GM06990 (cell line): ENCODE data around the gene MYZAP.
"Not testable (repeated sequence)": the region's sequence is repeated elsewhere in the genome, so short reads cannot be mapped to it uniquely, and the experiment has no call there.

ENCODE experiments used
- DNase-seq: peaks from one replicate; pipeline ENCODE4 v3.0.0-alpha.2; 2011; ENCODE audit not compliant: insufficient read length; ENCODE audit errors: extremely low read depth
- H3K27me3 ChIP-seq: replicated peaks from 2 replicates; pipeline ENCODE4 v1.6.0; 2011; ENCODE audit warnings: low read length; ENCODE audit not compliant: control insufficient read depth, insufficient read depth
- H3K36me3 ChIP-seq: 2 replicates; pipeline ENCODE4 v1.5.1; 2011; ENCODE audit warnings: low read length; ENCODE audit not compliant: control insufficient read depth, insufficient read depth
- H3K4me3 ChIP-seq: replicated peaks from 2 replicates; pipeline ENCODE4 v1.5.1; 2011; ENCODE audit warnings: low read depth, mild to moderate bottlenecking, control low read depth, low read length
- TF ChIP-seq, protein P1 (sequence below): IDR thresholded peaks from 2 replicates; pipeline ENCODE4 v1.5.1; 2011; ENCODE audit warnings: low read length, control low read depth, mild to moderate bottlenecking, inconsistent platforms; ENCODE audit not compliant: insufficient read depth, poor library complexity, severe bottlenecking

MYZAP gene

DNA sequence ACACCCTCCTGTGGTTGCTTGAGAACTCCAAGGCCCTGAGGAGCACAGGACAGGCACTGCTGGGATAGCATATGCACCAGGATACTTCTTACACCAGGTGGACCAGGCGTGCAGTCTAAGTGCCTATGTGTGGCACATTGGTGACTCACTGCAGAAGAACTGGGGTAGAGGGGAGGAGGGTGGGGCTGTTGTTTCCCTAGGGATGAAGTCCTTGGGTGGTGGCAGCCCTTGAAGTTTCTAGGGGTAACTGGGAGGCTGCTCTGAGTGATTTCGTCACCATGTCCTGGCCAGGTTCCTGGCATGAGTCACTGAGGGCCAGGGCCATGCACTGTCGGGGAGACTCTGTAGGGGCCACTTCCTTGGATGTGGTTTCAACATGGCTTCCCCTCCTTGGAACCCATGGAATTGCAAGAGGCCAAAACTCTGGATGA, 15.9 kb downstream of the MYZAP start:
- TF ChIP-seq, protein P1, sequence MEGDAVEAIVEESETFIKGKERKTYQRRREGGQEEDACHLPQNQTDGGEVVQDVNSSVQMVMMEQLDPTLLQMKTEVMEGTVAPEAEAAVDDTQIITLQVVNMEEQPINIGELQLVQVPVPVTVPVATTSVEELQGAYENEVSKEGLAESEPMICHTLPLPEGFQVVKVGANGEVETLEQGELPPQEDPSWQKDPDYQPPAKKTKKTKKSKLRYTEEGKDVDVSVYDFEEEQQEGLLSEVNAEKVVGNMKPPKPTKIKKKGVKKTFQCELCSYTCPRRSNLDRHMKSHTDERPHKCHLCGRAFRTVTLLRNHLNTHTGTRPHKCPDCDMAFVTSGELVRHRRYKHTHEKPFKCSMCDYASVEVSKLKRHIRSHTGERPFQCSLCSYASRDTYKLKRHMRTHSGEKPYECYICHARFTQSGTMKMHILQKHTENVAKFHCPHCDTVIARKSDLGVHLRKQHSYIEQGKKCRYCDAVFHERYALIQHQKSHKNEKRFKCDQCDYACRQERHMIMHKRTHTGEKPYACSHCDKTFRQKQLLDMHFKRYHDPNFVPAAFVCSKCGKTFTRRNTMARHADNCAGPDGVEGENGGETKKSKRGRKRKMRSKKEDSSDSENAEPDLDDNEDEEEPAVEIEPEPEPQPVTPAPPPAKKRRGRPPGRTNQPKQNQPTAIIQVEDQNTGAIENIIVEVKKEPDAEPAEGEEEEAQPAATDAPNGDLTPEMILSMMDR: no peak
- peaks cover 3% of the 10 kb centered on the region for H3K27me3 ChIP-seq
- no peak overlapping the region for H3K4me3 ChIP-seq
- no peak for DNase-seq
- H3K36me3 ChIP-seq: no peaks in the 10 kb centered on the region

DNA sequence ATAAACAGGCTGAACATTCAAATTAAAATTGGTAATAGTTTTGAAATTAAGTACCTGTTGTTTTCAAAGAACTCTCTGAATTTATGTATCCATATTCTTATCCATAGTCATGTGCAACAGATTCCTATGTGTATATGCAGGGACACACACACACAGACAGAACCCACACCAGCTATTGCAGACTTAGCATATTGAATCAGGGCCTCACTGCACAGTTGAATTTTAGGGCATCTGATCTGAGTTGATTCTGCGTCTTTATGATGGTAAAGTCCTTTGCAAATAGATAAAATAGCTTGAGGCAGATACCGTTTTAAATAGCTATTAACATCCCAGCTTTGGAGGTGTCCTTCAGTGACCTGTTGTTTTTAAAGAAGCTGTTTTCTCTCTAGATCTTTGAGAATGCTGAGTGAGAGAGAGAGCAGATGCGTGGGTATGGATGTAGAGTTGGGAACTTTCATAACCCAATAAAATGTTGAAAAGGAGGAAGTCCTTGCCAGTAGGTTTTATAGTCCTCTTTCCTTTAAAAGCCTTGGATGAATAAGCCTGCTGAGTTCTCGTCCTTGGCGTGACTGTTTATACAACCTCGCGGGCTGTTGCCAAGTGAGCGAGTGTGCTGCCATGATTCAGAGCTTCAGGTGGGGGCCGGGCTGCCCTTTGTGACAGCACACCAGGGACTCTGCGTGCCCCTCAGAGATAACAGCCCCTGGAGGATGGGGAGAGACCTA, 18.3 kb downstream of the MYZAP start:
- TF ChIP-seq, protein P1: no peak
- H3K27me3 ChIP-seq: no peaks in the 10 kb centered on the region; the same call in none of the 2 replicates
- H3K36me3 ChIP-seq: no peaks in the 10 kb centered on the region
- no peak overlapping the region for H3K4me3 ChIP-seq
- no peak for DNase-seq

DNA sequence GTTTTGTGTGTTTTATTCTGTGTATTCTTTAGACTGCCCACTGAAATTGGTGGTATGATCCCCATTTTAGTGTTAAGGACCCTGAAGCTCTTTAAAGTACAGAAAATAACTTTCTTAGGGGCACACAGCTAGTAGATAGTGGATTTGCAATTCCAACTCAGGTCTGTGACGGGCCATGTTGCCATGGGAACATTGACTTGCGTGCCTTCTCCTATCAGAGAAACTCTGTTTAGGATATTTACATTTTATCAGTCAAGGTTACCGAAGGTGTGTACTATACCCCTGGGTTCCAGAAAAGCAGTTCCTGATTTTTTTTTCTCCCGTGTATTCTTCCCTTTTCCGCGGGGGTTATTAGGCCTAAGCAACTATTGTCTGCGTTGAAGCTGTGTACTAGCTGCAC, 19.4 kb downstream of the MYZAP start:
- no peaks in the 10 kb centered on the region for H3K36me3 ChIP-seq
- H3K27me3 ChIP-seq: no peaks in the 10 kb centered on the region; the same call in none of the 2 replicates
- TF ChIP-seq, protein P1: no peak
- DNase-seq: no peak
- no peak overlapping the region for H3K4me3 ChIP-seq

DNA sequence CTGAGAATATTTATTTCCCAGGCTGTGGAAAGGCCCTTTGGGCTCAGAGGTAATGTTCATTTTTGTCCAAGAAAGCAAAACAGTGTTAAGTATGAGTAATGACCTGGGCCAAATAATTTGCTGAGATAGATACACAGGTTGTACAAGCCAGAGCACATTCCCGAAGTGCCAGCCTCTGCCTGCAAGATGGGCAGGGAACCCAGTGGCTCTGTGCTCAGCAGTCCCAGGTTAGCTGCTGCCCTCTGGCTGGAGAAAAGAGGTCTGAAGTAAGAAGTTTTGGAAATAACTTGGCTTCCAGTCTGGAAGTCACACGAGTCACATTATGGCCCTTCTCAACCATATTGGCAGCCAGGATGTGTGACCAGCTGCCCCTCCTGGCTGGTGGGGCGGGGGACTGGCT, 20.2 kb downstream of the MYZAP start:
- no peak overlapping the region for H3K4me3 ChIP-seq
- no peak for DNase-seq

DNA sequence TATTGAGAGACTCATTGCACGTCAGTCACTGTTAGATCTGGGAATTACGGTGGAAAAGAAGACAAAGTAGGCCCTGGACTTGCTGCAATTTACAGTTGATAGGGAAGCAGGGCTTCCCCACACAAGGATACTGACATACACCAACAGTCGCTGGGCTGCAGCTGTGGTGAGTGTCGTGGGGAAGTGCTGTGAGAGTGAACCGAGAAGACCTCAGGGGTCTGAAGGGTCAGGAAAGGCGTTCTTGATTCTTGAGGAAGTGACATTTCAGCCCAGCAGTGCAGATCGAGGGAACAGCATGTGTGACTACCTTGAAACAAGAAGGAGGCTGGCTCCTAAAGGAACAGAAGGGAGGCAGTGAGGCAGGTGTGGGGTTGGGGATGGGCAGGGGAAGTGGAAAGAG, 22.5 kb downstream of the MYZAP start:
- no peaks in the 10 kb centered on the region for H3K36me3 ChIP-seq
- TF ChIP-seq, protein P1: no peak
- H3K4me3 ChIP-seq: no peak overlapping the region
- no peaks in the 10 kb centered on the region for H3K27me3 ChIP-seq
- no peak for DNase-seq

More for the DNA sequence above, 20.2 kb downstream of the MYZAP start:
- TF ChIP-seq, protein P1: no peak
- Histone ChIP-seq H3K27me3 (no peaks in the 10 kb centered on the region; the same call in none of the 2 replicates), H3K36me3 (no peaks in the 10 kb centered on the region)

DNA sequence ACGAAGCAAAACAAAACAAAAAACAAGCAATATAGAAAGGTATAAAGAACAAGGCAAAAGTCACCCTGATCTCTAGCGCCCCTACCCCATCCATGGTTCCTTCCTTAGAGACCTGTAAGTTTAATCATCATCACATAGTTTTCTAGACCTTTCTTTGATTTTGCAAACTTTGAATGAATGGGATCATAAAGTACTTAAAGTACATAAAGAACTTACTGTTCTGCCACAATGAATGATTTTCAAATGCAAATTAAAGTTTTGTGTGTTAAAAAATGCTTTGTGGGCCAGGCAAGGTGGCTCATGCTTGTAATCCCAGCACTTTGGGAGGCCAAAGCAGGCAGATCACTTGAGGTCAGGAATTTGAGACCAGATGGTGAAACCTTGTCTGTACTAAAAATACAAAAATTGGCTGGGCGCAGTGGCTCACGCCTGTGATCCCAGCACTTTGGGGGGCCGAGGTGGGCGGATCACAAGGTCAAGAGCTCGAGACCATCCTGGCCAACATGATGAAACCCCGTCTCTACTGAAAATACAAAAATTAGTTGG, 24.3 kb downstream of the MYZAP start:
- H3K36me3 ChIP-seq, DNase-seq, H3K4me3 ChIP-seq, H3K27me3 ChIP-seq: not testable (repeated sequence)
